GM23338 (cell line): ENCODE data around the gene CNPY4. TPM values are rescaled to one million over a fixed set of nuclear protein-coding genes. Genes with fewer than 3 reads are reported as not detected.

Experiments
- ATAC-seq: fragments of 200-7000 bp; cut with Tn5 transposase; 3 replicates; pipeline ENCODE4 v1.9.1; 2020
- DNase-seq: peaks from one replicate; pipeline ENCODE4 v3.0.0-alpha.2; 2015; ENCODE audit warnings: low spot score
- H2AFZ ChIP-seq: fragments of 200-600 bp; sonication (generic); 2 replicates; pipeline ENCODE4 v1.8.0; 2016; ENCODE audit warnings: antibody characterized with exemption, mild to moderate bottlenecking, moderate library complexity
- H3F3A ChIP-seq: fragments of 200-600 bp; sonication (generic); replicated peaks from 2 replicates; pipeline ENCODE4 v1.8.0; 2017; ENCODE audit warnings: antibody characterized with exemption, mixed run types, low read depth
- H3K27ac ChIP-seq: fragments of 200-600 bp; sonication (generic); 2 replicates; pipeline ENCODE4 v1.6.1; 2016; ENCODE audit warnings: low read depth
- H3K27me3 ChIP-seq: fragments of 200-600 bp; sonication (generic); 2 replicates; pipeline ENCODE4 v1.8.0; 2016; ENCODE audit warnings: mild to moderate bottlenecking, mixed run types, moderate library complexity; ENCODE audit not compliant: insufficient read depth
- H3K36me3 ChIP-seq: fragments of 200-600 bp; sonication (generic); 2 replicates; pipeline ENCODE4 v1.8.0; 2016; ENCODE audit warnings: mild to moderate bottlenecking; ENCODE audit not compliant: insufficient read depth
- H3K4me1 ChIP-seq: fragments of 200-600 bp; sonication (generic); 2 replicates; pipeline ENCODE4 v1.8.0; 2016; ENCODE audit warnings: mild to moderate bottlenecking, moderate library complexity; ENCODE audit not compliant: insufficient read depth
- H3K4me2 ChIP-seq: fragments of 200-600 bp; sonication (generic); 2 replicates; pipeline ENCODE4 v1.7.1; 2017; ENCODE audit warnings: mixed run types
- H3K4me3 ChIP-seq: fragments of 200-600 bp; sonication (generic); 2 replicates; pipeline ENCODE4 v1.6.1; 2016; ENCODE audit warnings: mixed run types
- H3K79me2 ChIP-seq: fragments of 200-600 bp; sonication (generic); replicated peaks from 2 replicates; pipeline ENCODE4 v1.8.0; 2017; ENCODE audit warnings: mild to moderate bottlenecking; ENCODE audit not compliant: insufficient read depth
- H3K9me2 ChIP-seq: fragments of 200-600 bp; sonication (generic); 2 replicates; pipeline ENCODE4 v1.8.0; 2017; ENCODE audit not compliant: insufficient read depth
- H4K20me1 ChIP-seq: fragments of 200-600 bp; sonication (generic); replicated peaks from 2 replicates; pipeline ENCODE4 v1.8.0; 2017; ENCODE audit warnings: mild to moderate bottlenecking; ENCODE audit not compliant: insufficient read depth
- H3K27ac Mint-ChIP-seq: 2 replicates; pipeline ENCODE4 v1.8.0; 2020; ENCODE audit warnings: inconsistent platforms, mild to moderate bottlenecking, moderate library complexity, mixed read lengths
- H3K27me3 Mint-ChIP-seq: 3 replicates; pipeline ENCODE4 v1.8.0; 2022; ENCODE audit warnings: low read depth, mild to moderate bottlenecking, moderate library complexity, mixed read lengths, inconsistent platforms; ENCODE audit not compliant: insufficient read depth, poor library complexity
- H3K36me3 Mint-ChIP-seq: 3 replicates; pipeline ENCODE4 v1.8.0; 2021; ENCODE audit warnings: low read depth, mild to moderate bottlenecking, inconsistent platforms, moderate library complexity, mixed read lengths
- H3K4me1 Mint-ChIP-seq: 3 replicates; pipeline ENCODE4 v1.8.0; 2020; ENCODE audit warnings: mild to moderate bottlenecking, inconsistent platforms, mixed read lengths
- H3K4me3 Mint-ChIP-seq: 3 replicates; pipeline ENCODE4 v1.8.0; 2021; ENCODE audit warnings: moderate library complexity, mild to moderate bottlenecking, inconsistent platforms, mixed read lengths
- H3K9me3 Mint-ChIP-seq: 3 replicates; pipeline ENCODE4 v1.8.0; 2020; ENCODE audit warnings: moderate library complexity, mild to moderate bottlenecking, inconsistent platforms, mixed read lengths
- CREB1 ChIP-seq: fragments of 250-450 bp; sonication (Bioruptor Pico); IDR thresholded peaks from 2 replicates; pipeline ENCODE4 v1.5.0; 2020; ENCODE audit warnings: low read depth, mild to moderate bottlenecking, moderate library complexity
- EZH2phosphoT487 ChIP-seq: fragments of 200-600 bp; sonication (generic); IDR thresholded peaks from one replicate; pipeline ENCODE4 v1.8.1; 2018; ENCODE audit warnings: antibody characterized with exemption; ENCODE audit not compliant: unreplicated experiment
- JUNB ChIP-seq: IDR thresholded peaks from one replicate; pipeline ENCODE4 v1.6.1; 2016; ENCODE audit warnings: antibody characterized with exemption; ENCODE audit not compliant: unreplicated experiment
- NANOG ChIP-seq: IDR thresholded peaks from 2 replicates; pipeline ENCODE4 v1.6.1; 2016; ENCODE audit warnings: antibody characterized with exemption, borderline replicate concordance
- POLR2AphosphoS5 ChIP-seq: IDR thresholded peaks from 2 replicates; pipeline ENCODE4 v1.6.1; 2016; ENCODE audit warnings: antibody characterized with exemption, low read depth
- STAT1 ChIP-seq: IDR thresholded peaks from one replicate; pipeline ENCODE4 v1.6.1; 2016; ENCODE audit warnings: antibody characterized with exemption; ENCODE audit not compliant: unreplicated experiment
- ZNF114 ChIP-seq: fragments of 250-450 bp; sonication (Bioruptor Pico); IDR thresholded peaks from 2 replicates; pipeline ENCODE4 v1.5.0; 2020; ENCODE audit warnings: mild to moderate bottlenecking, moderate library complexity
- ZNF331 ChIP-seq: fragments of 250-450 bp; sonication (Bioruptor Pico); IDR thresholded peaks from 2 replicates; pipeline ENCODE4 v1.5.0; 2020; ENCODE audit warnings: low read depth, mild to moderate bottlenecking, moderate library complexity
- polyA plus RNA-seq: library from polyadenylated mRNA; unstranded; fragments of >200 nt; fragmentation: Nextera tagmentation; extraction: Ambion mirVana; gene quantifications from 2 replicates; pipeline ENCODE4 v1.2.1, GENCODE V29; 2016
- total RNA-seq: library from RNA; depleted of rRNA; stranded (reverse); fragments of >200 nt; shearing (Covaris generic); gene quantifications from 2 replicates; pipeline ENCODE4 v1.2.3, GENCODE V29; 2014
- TF ChIP-seq, protein P1 (sequence below): IDR thresholded peaks from 2 replicates; pipeline ENCODE4 v1.6.1; 2016; ENCODE audit warnings: antibody characterized with exemption

The CNPY4 gene
- total and polyA plus RNA-seq, 2 experiments from 2014 or later: 10.7 to 12.0 TPM

- Mint-ChIP-seq H3K4me1 (peaks cover 41% of the 10 kb centered on the region), H3K36me3 (peaks cover 78% of the 10 kb centered on the region), H3K4me3 (peak overlapping the region; percentile 95), H3K27me3 (peaks cover 53% of the 10 kb centered on the region), H3K27ac (peak overlapping the region; percentile 99), H3K9me3 (peaks cover 5% of the 10 kb centered on the region; the same call in 2 of the 3 replicates)
- Histone ChIP-seq H3K79me2 (peaks cover 60% of the 10 kb centered on the region), H2AFZ (no peak overlapping the region), H3K36me3 (peaks cover 46% of the 10 kb centered on the region), H4K20me1 (peaks cover 41% of the 10 kb centered on the region), H3K4me3 (peak overlapping the region; percentile 100), H3K4me2 (peak overlapping the region; percentile 100), H3K27me3 (no peaks in the 10 kb centered on the region), H3K4me1 (peaks cover 13% of the 10 kb centered on the region), H3K27ac (peak overlapping the region; percentile 100), H3F3A (peaks cover 54% of the 10 kb centered on the region), H3K9me2 (no peaks in the 10 kb centered on the region)
- TF ChIP-seq, protein P1, sequence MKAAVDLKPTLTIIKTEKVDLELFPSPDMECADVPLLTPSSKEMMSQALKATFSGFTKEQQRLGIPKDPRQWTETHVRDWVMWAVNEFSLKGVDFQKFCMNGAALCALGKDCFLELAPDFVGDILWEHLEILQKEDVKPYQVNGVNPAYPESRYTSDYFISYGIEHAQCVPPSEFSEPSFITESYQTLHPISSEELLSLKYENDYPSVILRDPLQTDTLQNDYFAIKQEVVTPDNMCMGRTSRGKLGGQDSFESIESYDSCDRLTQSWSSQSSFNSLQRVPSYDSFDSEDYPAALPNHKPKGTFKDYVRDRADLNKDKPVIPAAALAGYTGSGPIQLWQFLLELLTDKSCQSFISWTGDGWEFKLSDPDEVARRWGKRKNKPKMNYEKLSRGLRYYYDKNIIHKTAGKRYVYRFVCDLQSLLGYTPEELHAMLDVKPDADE: peak; percentile 77; the same call in 1 of the 2 replicates
- TF ChIP-seq NANOG (no peak), CREB1 (peak; percentile 82)
- DNase-seq: peak; percentile 96
- peak; percentile 74 for ATAC-seq
These were observed 18.9 kb upstream of the CNPY4 start for GRCh38 chr7:100100420-100101015.

DNA sequence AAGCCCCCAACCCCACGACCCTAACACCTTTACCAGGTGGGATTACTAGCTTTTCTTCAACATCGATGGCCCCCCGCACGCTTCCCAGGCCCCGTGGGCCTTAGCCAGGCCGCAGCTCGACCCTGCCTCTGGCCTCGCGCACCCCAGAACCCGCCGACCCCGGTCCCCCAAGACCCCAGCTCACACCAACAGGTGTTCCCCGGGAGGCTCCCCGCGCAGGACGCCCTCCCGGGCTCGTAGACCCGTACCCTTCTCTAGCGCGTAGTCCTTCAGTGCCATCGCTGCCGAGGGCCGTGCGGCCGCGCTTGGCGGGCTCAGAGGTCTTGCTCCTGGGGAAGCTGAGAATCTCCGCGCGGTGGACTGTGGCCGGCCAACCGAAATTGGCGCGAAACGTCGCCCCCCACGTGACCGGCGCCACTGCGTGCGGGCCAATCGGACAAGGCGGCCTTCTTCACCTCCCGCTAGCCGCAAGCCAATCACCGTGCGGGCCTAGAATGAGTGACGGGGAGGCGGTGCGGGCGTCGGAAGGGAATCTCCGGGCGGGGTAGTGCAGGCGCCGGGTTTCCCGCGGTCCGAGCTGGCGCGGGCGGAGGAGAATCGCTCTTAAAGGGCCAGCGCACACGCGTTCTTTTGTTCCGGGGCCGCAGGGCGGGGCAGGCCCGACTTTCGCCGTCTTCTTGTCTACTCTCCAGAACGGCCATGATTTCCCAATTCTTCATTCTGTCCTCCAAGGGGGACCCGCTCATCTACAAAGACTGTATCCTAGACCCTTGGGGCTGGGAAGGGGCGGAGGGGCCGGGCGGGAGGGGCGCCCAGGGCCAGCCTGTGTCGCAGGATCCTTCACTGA is 18.2 kb upstream of the CNPY4 start, which contains the start of the genes AP4M1 and MCM7:
Gene AP4M1, plus strand, starts transcription at position 628 of the 847 bp plus-strand sequence. Its CDS starts 72 bp downstream, at position 700.
Gene MCM7, minus strand, starts transcription at position 382 of the 847 bp plus-strand sequence. Its CDS starts 103 bp downstream, at position 279.
- Histone ChIP-seq H3K36me3 (peaks cover 39% of the 10 kb centered on the region), H2AFZ (peak within 1 kb of the TSS; percentile 66; the same call in 1 of the 2 replicates), H3K27ac (peak within 1 kb of the TSS; percentile 100), H3K4me1 (peaks cover 13% of the 10 kb centered on the region), H3K4me3 (peak within 1 kb of the TSS; percentile 100), H3K9me2 (no peaks in the 10 kb centered on the region), H3K79me2 (peaks cover 57% of the 10 kb centered on the region), H4K20me1 (peaks cover 33% of the 10 kb centered on the region), H3K4me2 (peak within 1 kb of the TSS; percentile 100), H3F3A (peaks cover 46% of the 10 kb centered on the region), H3K27me3 (no peaks in the 10 kb centered on the region)
- H3K4me3 Mint-ChIP-seq: peak within 1 kb of the TSS; percentile 95
- peaks cover 5% of the 10 kb centered on the region; the same call in 2 of the 3 replicates for H3K9me3 Mint-ChIP-seq
- H3K27me3 Mint-ChIP-seq: peaks cover 52% of the 10 kb centered on the region
- H3K27ac Mint-ChIP-seq: peak within 1 kb of the TSS; percentile 99
- peaks cover 36% of the 10 kb centered on the region for H3K4me1 Mint-ChIP-seq
- TF ChIP-seq STAT1 (no peak), POLR2AphosphoS5 (peak; percentile 80), JUNB (no peak), CREB1 (peak; percentile 62), EZH2phosphoT487 (no peak), ZNF114 (CRISPR knock-in tag) (no peak), NANOG (no peak), ZNF331 (CRISPR knock-in tag) (no peak)
- peak; percentile 99 for DNase-seq
- H3K36me3 Mint-ChIP-seq: peaks cover 76% of the 10 kb centered on the region
- ATAC-seq: peak; percentile 83
